MCF 10A (cell line): Measurements from ENCODE around the gene KDM4C. TPM values are rescaled to one million over a fixed set of nuclear protein-coding genes. Genes with fewer than 3 reads are reported as not detected.

Source experiments
- BruUV-seq: library from RNA; stranded (reverse); fragments of 400-500 nt; replicated peaks from 2 replicates; lab custom pipeline; 2021; lab: Mats Ljungman, UMichigan
- CTCF ChIA-PET: fragments of 300-600 bp; sonication (Branson Sonifier 250); formaldehyde crosslinking; extraction: SDS; loops from one replicate; lab custom pipeline; 2021; ENCODE audit warnings: antibody characterized with exemption, inconsistent platforms; lab: Yijun Ruan, JAX
- POLR2A ChIA-PET: fragments of 300-600, 350-650 bp; sonication (Branson Sonifier 250); formaldehyde crosslinking; extraction: SDS; loops from one replicate; lab custom pipeline; 2020; ENCODE audit warnings: antibody characterized with exemption, inconsistent platforms; lab: Yijun Ruan, JAX
- DNase-seq: peaks from one replicate; pipeline ENCODE4 v3.0.0-alpha.2; 2018; ENCODE audit not compliant: unreplicated experiment
- H3K27ac Mint-ChIP-seq: one replicate; pipeline ENCODE4 v1.8.0; 2022; ENCODE audit warnings: mild to moderate bottlenecking, low read depth, mixed read lengths; ENCODE audit not compliant: unreplicated experiment
- H3K27me3 Mint-ChIP-seq: one replicate; pipeline ENCODE4 v1.8.0; 2022; ENCODE audit warnings: mixed read lengths; ENCODE audit not compliant: insufficient read depth, unreplicated experiment
- H3K36me3 Mint-ChIP-seq: one replicate; pipeline ENCODE4 v1.8.0; 2022; ENCODE audit warnings: mild to moderate bottlenecking, moderate library complexity, mixed read lengths; ENCODE audit not compliant: insufficient read depth, unreplicated experiment
- H3K4me1 Mint-ChIP-seq: one replicate; pipeline ENCODE4 v1.8.0; 2022; ENCODE audit warnings: mixed read lengths; ENCODE audit not compliant: insufficient read depth, unreplicated experiment
- H3K4me3 Mint-ChIP-seq: one replicate; pipeline ENCODE4 v1.8.0; 2022; ENCODE audit warnings: mild to moderate bottlenecking, moderate library complexity, mixed read lengths; ENCODE audit not compliant: unreplicated experiment
- H3K9me3 Mint-ChIP-seq: one replicate; pipeline ENCODE4 v1.8.0; 2022; ENCODE audit warnings: mixed read lengths; ENCODE audit not compliant: unreplicated experiment
- intact Hi-C: fragments of 100-400 bp; cut with micrococcal nuclease; formaldehyde crosslinking; loops from 2 replicates; pipeline ENCODE4 v1.14.1; 2022
- total RNA-seq: library from RNA; stranded (reverse); gene quantifications from 2 replicates; pipeline ENCODE4 v1.2.3, GENCODE V29; 2022
- TF ChIP-seq, protein P1 (sequence below): fragments of 200-600 bp; IDR thresholded peaks from one replicate; pipeline ENCODE4 v1.8.0; 2022; ENCODE audit warnings: antibody characterized with exemption, mild to moderate bottlenecking; ENCODE audit not compliant: unreplicated experiment

Gene KDM4C
- total RNA-seq, 1 experiment from 2014 or later = 29.5 TPM

DNA sequence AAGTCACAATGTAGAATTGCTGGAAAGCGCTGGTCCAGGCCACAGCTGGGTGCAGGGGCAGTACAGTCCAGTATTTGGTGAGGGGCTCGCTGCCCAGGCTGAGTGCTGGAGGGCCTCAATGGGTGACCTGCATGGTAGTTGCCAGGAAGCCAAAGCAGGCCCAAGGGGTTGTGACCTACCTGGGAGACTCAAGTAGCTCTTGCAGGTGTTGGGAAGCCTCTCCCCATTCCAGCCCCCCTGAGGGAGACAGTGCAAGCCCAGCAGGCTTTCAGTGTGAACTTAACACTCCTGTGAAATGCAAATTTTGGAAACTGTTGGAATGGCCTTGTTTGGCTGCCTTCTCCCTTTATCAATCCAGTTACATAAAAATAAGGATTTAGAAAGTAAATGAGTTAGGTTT, 13.9 kb downstream of the KDM4C start:
- intact Hi-C loops = no loop called here
- Mint-ChIP-seq H3K4me3 (no peak overlapping the region), H3K27me3 (no peaks in the 10 kb centered on the region), H3K36me3 (peaks cover 13% of the 10 kb centered on the region), H3K4me1 (no peaks in the 10 kb centered on the region), H3K27ac (no peak overlapping the region), H3K9me3 (no peaks in the 10 kb centered on the region)
- no TSS peak for BruUV-seq
- ChIA-PET POLR2A (interaction anchor here (0.6 to 0.7 kb wide), 2 partner anchors 10 to 986 kb away, joined by 3 read pairs; no protein-coding TSS in a partner anchor), CTCF (no interaction called here)
- no peak for DNase-seq
- TF ChIP-seq, protein P1, sequence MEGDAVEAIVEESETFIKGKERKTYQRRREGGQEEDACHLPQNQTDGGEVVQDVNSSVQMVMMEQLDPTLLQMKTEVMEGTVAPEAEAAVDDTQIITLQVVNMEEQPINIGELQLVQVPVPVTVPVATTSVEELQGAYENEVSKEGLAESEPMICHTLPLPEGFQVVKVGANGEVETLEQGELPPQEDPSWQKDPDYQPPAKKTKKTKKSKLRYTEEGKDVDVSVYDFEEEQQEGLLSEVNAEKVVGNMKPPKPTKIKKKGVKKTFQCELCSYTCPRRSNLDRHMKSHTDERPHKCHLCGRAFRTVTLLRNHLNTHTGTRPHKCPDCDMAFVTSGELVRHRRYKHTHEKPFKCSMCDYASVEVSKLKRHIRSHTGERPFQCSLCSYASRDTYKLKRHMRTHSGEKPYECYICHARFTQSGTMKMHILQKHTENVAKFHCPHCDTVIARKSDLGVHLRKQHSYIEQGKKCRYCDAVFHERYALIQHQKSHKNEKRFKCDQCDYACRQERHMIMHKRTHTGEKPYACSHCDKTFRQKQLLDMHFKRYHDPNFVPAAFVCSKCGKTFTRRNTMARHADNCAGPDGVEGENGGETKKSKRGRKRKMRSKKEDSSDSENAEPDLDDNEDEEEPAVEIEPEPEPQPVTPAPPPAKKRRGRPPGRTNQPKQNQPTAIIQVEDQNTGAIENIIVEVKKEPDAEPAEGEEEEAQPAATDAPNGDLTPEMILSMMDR = no peak

DNA sequence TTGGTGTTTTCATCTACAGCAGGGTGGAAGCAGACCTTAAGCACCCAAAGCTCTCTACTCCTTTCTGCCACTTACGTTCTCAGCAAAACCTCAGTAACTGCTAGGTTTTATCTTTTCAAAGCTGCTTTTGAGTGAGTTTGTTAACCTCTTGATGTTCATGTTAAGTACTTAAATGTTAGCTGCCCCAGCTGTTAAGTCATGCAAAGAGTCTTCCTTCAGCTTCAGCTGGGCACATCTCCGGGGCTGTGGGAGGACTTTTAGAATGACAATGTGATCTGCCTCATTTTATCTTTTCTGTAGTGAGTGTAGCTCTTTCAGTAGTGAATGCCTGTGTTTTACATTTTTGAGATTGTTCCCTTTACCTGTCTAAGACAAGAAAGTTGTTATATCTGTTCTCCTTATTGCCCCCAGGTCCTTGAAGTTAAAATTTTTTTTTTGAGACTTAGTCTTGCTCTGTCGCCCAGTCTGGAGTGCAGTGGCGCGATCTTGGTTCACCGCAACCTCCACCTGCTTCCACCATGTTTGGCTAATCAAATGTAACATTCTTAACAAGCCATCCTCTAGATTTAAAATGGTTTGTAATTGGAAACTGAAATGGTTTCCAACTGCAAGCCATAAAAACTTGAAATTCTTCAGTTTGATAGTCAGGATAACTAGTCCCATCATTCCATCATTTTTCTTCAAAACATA, 19.6 kb downstream of the KDM4C start:
- Mint-ChIP-seq H3K36me3 (peaks cover 13% of the 10 kb centered on the region), H3K4me1 (no peaks in the 10 kb centered on the region), H3K4me3 (no peak overlapping the region), H3K9me3 (no peaks in the 10 kb centered on the region), H3K27me3 (no peaks in the 10 kb centered on the region), H3K27ac (no peak overlapping the region)
- TF ChIP-seq, protein P1 = no peak
- DNase-seq = no peak
- ChIA-PET CTCF (no interaction called here), POLR2A (no interaction called here)
- intact Hi-C loops = no loop called here
- BruUV-seq = no TSS peak

DNA sequence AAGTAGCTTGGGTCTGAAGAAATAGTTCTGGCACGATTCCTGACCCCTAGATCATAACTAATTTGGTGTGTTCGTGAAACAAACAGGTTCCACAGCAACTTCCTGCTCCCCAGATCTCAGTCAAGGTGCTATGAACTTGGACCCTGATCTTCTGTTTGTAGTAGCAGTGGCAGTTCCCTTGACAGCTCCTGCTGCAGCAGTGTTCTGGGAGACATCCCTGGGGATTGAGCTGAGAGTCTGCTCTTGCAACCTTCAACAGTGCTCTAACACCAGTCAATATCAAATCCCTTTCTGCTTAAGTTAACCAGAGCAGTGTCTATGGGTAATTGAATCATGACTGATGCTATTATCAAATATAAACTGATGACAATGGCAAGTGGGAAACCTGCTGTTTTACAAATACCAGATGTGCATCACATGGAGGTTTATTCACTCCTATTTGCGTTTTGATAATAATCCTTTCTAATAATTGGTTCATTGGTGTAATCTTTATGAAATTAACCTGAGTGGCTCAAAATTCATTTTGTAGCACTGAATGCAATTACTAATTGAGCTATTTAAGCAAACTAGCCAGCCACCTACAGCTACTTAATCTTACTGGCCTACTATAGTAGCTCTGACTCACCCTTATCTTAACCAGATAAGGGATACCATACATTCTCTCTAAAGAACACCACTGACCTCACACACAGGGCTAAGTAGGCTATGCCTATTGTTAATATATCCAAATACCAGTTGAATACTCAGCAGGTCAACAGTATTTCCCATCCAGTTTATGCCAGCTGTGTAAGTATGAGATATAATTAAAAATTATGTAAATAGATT, 21.9 kb downstream of the KDM4C start:
- POLR2A ChIA-PET = interaction anchor here (1.4 kb wide), 1 partner anchor 22 kb away, joined by 5 read pairs; the partner anchor contains the start of gene KDM4C
- H3K36me3 Mint-ChIP-seq = peaks cover 13% of the 10 kb centered on the region
- CTCF ChIA-PET = interaction anchor here (1.0 to 1.1 kb wide), 2 partner anchors 47 to 87 kb away, joined by 3 to 4 read pairs; no protein-coding TSS in a partner anchor
- TF ChIP-seq, protein P1 = no peak
- H3K27me3 Mint-ChIP-seq = no peaks in the 10 kb centered on the region
- no peaks in the 10 kb centered on the region for H3K4me1 Mint-ChIP-seq
- no peaks in the 10 kb centered on the region for H3K9me3 Mint-ChIP-seq
- H3K27ac Mint-ChIP-seq = no peak overlapping the region
- no TSS peak for BruUV-seq
- DNase-seq = no peak
- no peak overlapping the region for H3K4me3 Mint-ChIP-seq
- intact Hi-C loops = no loop called here

DNA sequence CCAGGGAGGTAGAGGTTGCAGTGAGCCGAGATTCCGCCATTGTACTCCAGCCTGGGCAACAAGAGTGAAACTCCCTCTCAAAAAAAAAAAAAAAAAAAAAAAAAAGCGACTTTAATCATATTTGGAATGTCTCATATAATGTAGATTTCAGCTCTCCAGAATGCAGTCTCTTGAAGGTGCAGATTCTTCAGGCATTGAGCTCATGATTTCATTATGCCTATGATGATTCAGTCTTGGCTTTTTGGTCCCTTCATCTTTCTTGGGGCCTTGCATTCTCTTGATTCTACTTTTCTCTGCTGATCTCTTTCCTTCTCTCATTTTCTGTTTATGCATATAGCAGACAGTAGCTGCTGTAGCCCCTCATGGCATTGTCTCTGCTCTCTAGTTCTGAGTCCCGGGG, 22.9 kb downstream of the KDM4C start:
- ChIA-PET POLR2A (interaction anchor here (1.4 kb wide), 1 partner anchor 23 kb away, joined by 5 read pairs; the partner anchor contains the start of gene KDM4C), CTCF (interaction anchor here (0.6 to 1.1 kb wide), 3 partner anchors 39 to 218 kb away, joined by 3 to 4 read pairs (median 3); no protein-coding TSS in a partner anchor)
- DNase-seq = no peak
- H3K27me3 Mint-ChIP-seq = no peaks in the 10 kb centered on the region
- peaks cover under 1% of the 10 kb centered on the region for H3K4me1 Mint-ChIP-seq
- H3K27ac Mint-ChIP-seq = no peak overlapping the region
- TF ChIP-seq, protein P1 = no peak
- H3K36me3 Mint-ChIP-seq = peaks cover 8% of the 10 kb centered on the region
- no peaks in the 10 kb centered on the region for H3K9me3 Mint-ChIP-seq
- H3K4me3 Mint-ChIP-seq = no peak overlapping the region
- intact Hi-C loops = no loop called here
- no TSS peak for BruUV-seq
